ENCODE data around the gene MAP1B.

GRCh38 chr5:72167257-72167656, 60.0 kb downstream of the MAP1B start:
- no peak for TF ChIP-seq CTCF (IDR thresholded peaks at IDR 0.05; ENCODE audit: poor library complexity)
- no peak for TF ChIP-seq EZH2phosphoT487 (IDR thresholded peaks at IDR 0.05; ENCODE audit: low read depth, severe bottlenecking, unreplicated experiment)
- TF ChIP-seq EZH2 (IDR thresholded peaks at IDR 0.05; ENCODE audit: borderline replicate concordance) = no peak

Measured in hepatocyte (in vitro differentiated cells).